Psoas muscle (tissue), 8 donors: Measurements from ENCODE around the gene DENND1B. TPM values are rescaled to one million over a fixed set of nuclear protein-coding genes. Genes with fewer than 3 reads are reported as not detected.

ENCODE experiments used
- ATAC-seq, 4 donors: fragments of 200-7000 bp; cut with Tn5 transposase; one replicate each; pipeline ENCODE4 v1.9.1; 2020; ENCODE audit warnings: moderate library complexity in 3 of 4, mild to moderate bottlenecking in 2 of 4
- DNase-seq, 2 donors: peaks; one replicate each; pipeline ENCODE4 v3.0.0-alpha.2; 2020
- H3K27ac ChIP-seq: fragments of 200-600 bp; one replicate; pipeline ENCODE4 v1.8.0; 2022
- H3K27me3 ChIP-seq, 3 donors: fragments of 200-600 bp in 1 of 3; one replicate each; pipeline versions ENCODE4 v1.6.1 to v1.8.0; 2013 to 2022; ENCODE audit warnings: low read length in 2 of 3, mild to moderate bottlenecking in 2 of 3, moderate library complexity in 1 of 3; ENCODE audit not compliant: insufficient read depth in 3 of 3
- H3K36me3 ChIP-seq, 2 donors: fragments of 200-600 bp in 1 of 2; one replicate each; pipeline versions ENCODE4 v1.6.1 to v1.8.0; 2013 to 2022; ENCODE audit warnings: low read depth in 1 of 2, mild to moderate bottlenecking in 1 of 2, moderate library complexity in 1 of 2; ENCODE audit not compliant: insufficient read depth in 1 of 2
- H3K4me1 ChIP-seq: fragments of 200-600 bp; one replicate; pipeline ENCODE4 v1.8.0; 2022
- H3K4me3 ChIP-seq: fragments of 200-600 bp; one replicate; pipeline ENCODE4 v1.8.0; 2022; ENCODE audit warnings: mild to moderate bottlenecking
- H3K9me3 ChIP-seq: fragments of 200-600 bp; one replicate; pipeline ENCODE4 v1.8.0; 2022
- WGBS, 3 donors: extraction: QIAGEN DNeasy Blood & Tissue Kit; methylation state at CpG; one replicate each; pipeline versions ENCODE4 v1.1.6 to v1.1.7; 2013; 5-methylcytosine and 5-hydroxymethylcytosine counted together
- intact Hi-C, 2 donors: fragments of 100-400 bp; cut with DNase I; formaldehyde crosslinking; loops; one replicate each; pipeline versions ENCODE4 v1.11.0 to v1.14.2; 2022
- polyA plus RNA-seq, 3 donors: library from polyadenylated mRNA; stranded (reverse); fragments of 200-250 nt; gene quantifications; one replicate each; pipeline ENCODE4 v1.2.3, GENCODE V29; 2013
- total RNA-seq, 4 donors: library from RNA; stranded (reverse); fragmentation: NEBNext Ultra II Directional in 2 of 4; extraction: Animal tissue kit (Norgen Biotek cat#: 25700) in 2 of 4; gene quantifications; one replicate each; pipeline versions ENCODE4 v1.2.1 to v1.2.4, GENCODE V29; 2021 to 2023
- TF ChIP-seq, protein P1 (sequence below): fragments of 200-600 bp; IDR thresholded peaks from one replicate; pipeline ENCODE4 v1.8.0; 2022; ENCODE audit warnings: antibody characterized with exemption
- donor health status: healthy with polysubstance abuse.
- donor health status: DM: no; HTN: no; CAD: no; lungs with moderate emphysema.
- donor health status: Bipolar disorder and iron deficiency.
- donor health status: healthy.
- donor health status: DM: yes; HTN: yes; CAD: no.
- donor health status: DM: no; HTN: no; CAD: no.
- donor health status: DM: no; HTN: no; CAD: no.
- donor health status: DM: yes; HTN: yes; CAD: no.

The DENND1B gene
- total and polyA plus RNA-seq, 7 donors = 1.4 to 11.5 (median 6.2) TPM

DNA sequence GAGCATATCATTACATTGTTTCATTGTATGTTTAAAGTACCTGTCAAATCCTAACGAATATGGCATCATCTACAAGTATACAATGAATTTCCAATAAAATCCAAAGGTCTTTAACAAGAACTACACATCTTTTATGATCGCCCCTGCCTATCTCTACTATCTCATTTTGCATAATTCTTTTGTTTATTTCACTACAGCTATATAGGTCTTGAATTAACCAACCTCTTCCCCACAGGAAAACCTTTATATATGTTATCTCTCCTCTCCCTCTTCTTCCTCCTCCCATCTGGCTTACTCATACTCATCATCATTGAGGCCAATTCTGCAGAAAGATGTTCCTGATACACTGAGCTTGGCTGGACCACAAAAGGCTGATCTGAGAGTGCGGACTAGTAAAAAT, 175.5 kb downstream of the DENND1B start:
- Histone ChIP-seq H3K4me1 (no peaks in the 10 kb centered on the region), H3K9me3 (no peaks in the 10 kb centered on the region), H3K27ac (no peak overlapping the region), H3K36me3 (peaks cover 0 to 2% of the 10 kb centered on the region in 2 donors), H3K4me3 (no peak overlapping the region), H3K27me3 (no peaks in the 10 kb centered on the region)
- DNase-seq = no peak
- intact Hi-C loops = no loop called here
- ATAC-seq = no peak
- TF ChIP-seq, protein P1, sequence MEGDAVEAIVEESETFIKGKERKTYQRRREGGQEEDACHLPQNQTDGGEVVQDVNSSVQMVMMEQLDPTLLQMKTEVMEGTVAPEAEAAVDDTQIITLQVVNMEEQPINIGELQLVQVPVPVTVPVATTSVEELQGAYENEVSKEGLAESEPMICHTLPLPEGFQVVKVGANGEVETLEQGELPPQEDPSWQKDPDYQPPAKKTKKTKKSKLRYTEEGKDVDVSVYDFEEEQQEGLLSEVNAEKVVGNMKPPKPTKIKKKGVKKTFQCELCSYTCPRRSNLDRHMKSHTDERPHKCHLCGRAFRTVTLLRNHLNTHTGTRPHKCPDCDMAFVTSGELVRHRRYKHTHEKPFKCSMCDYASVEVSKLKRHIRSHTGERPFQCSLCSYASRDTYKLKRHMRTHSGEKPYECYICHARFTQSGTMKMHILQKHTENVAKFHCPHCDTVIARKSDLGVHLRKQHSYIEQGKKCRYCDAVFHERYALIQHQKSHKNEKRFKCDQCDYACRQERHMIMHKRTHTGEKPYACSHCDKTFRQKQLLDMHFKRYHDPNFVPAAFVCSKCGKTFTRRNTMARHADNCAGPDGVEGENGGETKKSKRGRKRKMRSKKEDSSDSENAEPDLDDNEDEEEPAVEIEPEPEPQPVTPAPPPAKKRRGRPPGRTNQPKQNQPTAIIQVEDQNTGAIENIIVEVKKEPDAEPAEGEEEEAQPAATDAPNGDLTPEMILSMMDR = no peak
- 90 to 93% (median 92%) methylated on average over 3 of the region's 3 CpGs for WGBS, 3 donors

- Histone ChIP-seq H3K4me1 (no peaks in the 10 kb centered on the region), H3K27ac (no peak overlapping the region), H3K4me3 (no peak overlapping the region), H3K9me3 (no peaks in the 10 kb centered on the region), H3K36me3 (peaks cover 0 to 2% of the 10 kb centered on the region in 2 donors), H3K27me3 (no peaks in the 10 kb centered on the region)
- ATAC-seq (no peak), DNase-seq (no peak)
- TF ChIP-seq, protein P1 = no peak
- intact Hi-C loops = no loop called here
- 69 to 85% (median 69%) methylated on average over 1 of the region's 1 CpG for WGBS, 3 donors
Observed at GRCh38 chr1:197598935-197599334, 176.3 kb downstream of the DENND1B start.

DNA sequence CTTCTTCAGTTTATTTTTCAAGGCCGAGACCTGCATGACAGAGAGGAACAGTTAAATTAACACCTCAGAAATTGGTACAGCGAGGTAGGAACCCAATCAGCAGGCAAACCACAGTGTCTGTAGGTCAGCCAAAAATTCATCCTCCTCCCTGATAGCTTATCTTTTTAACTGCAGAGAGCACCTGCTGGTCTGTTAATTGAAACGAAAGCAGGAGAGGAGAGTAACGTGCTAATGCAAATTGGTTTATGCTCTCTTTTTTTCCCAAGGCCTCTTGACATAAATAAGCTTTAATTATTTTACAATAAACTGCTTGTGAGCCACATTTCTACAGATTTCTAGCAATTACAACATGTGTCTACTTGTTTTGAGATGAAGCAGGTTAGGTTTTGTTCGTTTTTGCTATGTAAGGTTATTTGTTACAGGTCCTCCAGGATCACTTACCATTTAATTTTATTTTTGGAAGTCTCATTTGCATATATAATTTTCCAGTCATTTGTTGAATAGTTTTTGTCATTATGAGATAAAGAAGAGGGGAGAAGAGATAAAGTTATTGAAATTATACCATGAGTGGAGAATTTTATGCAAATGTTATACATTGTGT, 179.9 kb downstream of the DENND1B start:
- TF ChIP-seq, protein P1 = no peak
- H3K4me3 ChIP-seq = no peak overlapping the region
- no peaks in the 10 kb centered on the region for H3K27me3 ChIP-seq
- no peaks in the 10 kb centered on the region for H3K36me3 ChIP-seq
- H3K27ac ChIP-seq = no peak overlapping the region
- intact Hi-C loops = no loop called here
- H3K9me3 ChIP-seq = no peaks in the 10 kb centered on the region
- 74 to 81% (median 78%) methylated on average over 5 of the region's 5 CpGs for WGBS, 3 donors
- DNase-seq (no peak), ATAC-seq (no peak)
- no peaks in the 10 kb centered on the region for H3K4me1 ChIP-seq

DNA sequence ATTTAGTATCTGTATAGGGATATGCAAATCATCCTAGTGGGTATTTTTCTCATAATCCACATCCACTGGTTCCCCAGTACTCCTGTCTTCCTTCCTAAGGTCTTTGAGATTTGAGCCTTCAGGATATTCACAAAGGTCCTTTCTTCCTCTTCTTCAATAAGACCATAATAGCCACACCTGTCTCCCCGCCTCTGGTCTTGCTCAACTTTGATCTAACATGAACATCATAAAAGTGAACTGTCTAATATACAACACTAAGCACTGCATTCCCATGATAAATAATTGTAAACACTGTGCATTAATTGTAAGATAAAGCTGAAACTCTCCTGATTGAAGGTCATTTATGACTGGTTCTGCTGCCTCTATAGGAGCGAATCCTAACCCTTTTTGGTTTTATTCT, 184.6 kb downstream of the DENND1B start:
- H3K4me3 ChIP-seq = no peak overlapping the region
- no peak for ATAC-seq
- no peaks in the 10 kb centered on the region for H3K27me3 ChIP-seq
- TF ChIP-seq, protein P1 = no peak
- no peaks in the 10 kb centered on the region for H3K9me3 ChIP-seq
- WGBS, 3 donors = 98 to 100% (median 98%) methylated on average over 2 of the region's 2 CpGs
- intact Hi-C loops = no loop called here
- no peak for DNase-seq
- H3K4me1 ChIP-seq = no peaks in the 10 kb centered on the region
- no peak overlapping the region for H3K27ac ChIP-seq
- H3K36me3 ChIP-seq = no peaks in the 10 kb centered on the region

- peaks cover 0 to 13% of the 10 kb centered on the region in 2 donors for H3K36me3 ChIP-seq
- ATAC-seq = no peak
- H3K4me1 ChIP-seq = no peaks in the 10 kb centered on the region
- H3K27ac ChIP-seq = no peak overlapping the region
- no peak for DNase-seq
- no peaks in the 10 kb centered on the region for H3K9me3 ChIP-seq
- WGBS, 3 donors = 90 to 100% (median 94%) methylated on average over 1 of the region's 1 CpG
- intact Hi-C loops = no loop called here
- TF ChIP-seq, protein P1 = no peak
- H3K4me3 ChIP-seq = no peak overlapping the region
- no peaks in the 10 kb centered on the region for H3K27me3 ChIP-seq
Observed at GRCh38 chr1:197585809-197586208, 189.5 kb downstream of the DENND1B start.
